ENCODE data around the gene IQSEC1. TPM values are rescaled to one million over a fixed set of nuclear protein-coding genes. Genes with fewer than 3 reads are reported as not detected.

Gene IQSEC1
- total RNA-seq, 1 donor from 2014 or later, result 34.2 TPM

DNA sequence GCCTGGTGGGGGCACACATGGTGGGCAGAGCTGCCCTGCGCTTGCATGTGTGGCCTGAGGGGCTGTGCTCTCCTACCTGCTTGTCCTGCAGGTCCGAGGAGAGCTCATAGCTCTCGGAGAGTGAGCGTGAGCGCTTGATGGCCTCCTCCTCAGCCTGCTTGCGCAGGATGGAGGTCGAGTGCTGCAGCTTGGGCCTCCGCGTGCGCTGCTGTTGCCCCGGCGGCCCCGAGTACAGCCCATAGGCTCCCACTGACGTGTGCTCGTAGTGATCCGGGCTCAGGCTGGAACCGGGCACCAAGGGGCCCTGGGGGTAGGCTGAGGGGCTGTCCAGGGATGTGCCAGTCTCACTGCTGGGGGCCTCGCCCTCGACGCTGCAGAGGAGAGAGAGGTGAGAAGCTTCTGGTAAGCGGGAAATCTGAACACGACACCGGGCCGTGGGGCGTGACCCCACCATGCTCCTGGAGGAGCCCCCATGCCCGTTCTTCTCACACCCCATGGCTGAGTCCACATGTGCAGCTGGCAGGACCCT lies 131.7 kb downstream of the IQSEC1 start:
- H3K4me1 Mint-ChIP-seq (ENCODE audit: low read depth), result peaks cover 4% of the 10 kb centered on the region
- H3K4me3 Mint-ChIP-seq (ENCODE audit: low read depth), result no peak overlapping the region
- TF ChIP-seq, protein P1, sequence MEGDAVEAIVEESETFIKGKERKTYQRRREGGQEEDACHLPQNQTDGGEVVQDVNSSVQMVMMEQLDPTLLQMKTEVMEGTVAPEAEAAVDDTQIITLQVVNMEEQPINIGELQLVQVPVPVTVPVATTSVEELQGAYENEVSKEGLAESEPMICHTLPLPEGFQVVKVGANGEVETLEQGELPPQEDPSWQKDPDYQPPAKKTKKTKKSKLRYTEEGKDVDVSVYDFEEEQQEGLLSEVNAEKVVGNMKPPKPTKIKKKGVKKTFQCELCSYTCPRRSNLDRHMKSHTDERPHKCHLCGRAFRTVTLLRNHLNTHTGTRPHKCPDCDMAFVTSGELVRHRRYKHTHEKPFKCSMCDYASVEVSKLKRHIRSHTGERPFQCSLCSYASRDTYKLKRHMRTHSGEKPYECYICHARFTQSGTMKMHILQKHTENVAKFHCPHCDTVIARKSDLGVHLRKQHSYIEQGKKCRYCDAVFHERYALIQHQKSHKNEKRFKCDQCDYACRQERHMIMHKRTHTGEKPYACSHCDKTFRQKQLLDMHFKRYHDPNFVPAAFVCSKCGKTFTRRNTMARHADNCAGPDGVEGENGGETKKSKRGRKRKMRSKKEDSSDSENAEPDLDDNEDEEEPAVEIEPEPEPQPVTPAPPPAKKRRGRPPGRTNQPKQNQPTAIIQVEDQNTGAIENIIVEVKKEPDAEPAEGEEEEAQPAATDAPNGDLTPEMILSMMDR (IDR thresholded peaks at IDR 0.05; ENCODE audit: unreplicated experiment), result no peak
- no peaks in the 10 kb centered on the region for H3K9me3 Mint-ChIP-seq (ENCODE audit: low read depth)
- no peak for DNase-seq (ENCODE audit: low spot score, unreplicated experiment)
- H3K27me3 Mint-ChIP-seq, result no peaks in the 10 kb centered on the region
- no peaks in the 10 kb centered on the region for H3K36me3 Mint-ChIP-seq (ENCODE audit: insufficient read depth)
- no peak overlapping the region for H3K27ac Mint-ChIP-seq

DNA sequence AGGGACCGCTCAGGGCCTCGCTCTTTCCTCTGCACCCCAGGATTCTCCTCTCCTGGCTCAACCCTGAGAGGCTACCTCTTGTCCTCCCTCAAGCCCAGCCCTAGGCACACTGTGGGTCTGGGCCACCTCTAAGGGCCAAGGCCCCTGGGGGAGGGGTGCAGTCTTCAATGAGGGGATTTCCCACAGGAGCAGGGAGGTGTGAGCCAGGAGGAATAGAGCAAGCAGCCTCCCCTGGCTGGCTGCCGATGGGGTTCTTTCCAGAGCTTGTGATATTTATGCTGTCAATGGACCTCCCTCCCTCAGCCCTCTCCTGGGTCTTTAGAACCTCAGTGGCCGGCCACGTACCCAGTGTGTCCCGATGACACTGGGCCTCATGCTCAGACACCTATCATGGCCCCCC lies 132.4 kb downstream of the IQSEC1 start:
- TF ChIP-seq, protein P1 (IDR thresholded peaks at IDR 0.05; ENCODE audit: unreplicated experiment), result no peak
- H3K27me3 Mint-ChIP-seq, result no peaks in the 10 kb centered on the region
- DNase-seq (ENCODE audit: low spot score, unreplicated experiment), result no peak
- no peaks in the 10 kb centered on the region for H3K9me3 Mint-ChIP-seq (ENCODE audit: low read depth)
- no peaks in the 10 kb centered on the region for H3K36me3 Mint-ChIP-seq (ENCODE audit: insufficient read depth)
- H3K4me3 Mint-ChIP-seq (ENCODE audit: low read depth), result no peak overlapping the region
- no peak overlapping the region for H3K27ac Mint-ChIP-seq
- peaks cover 4% of the 10 kb centered on the region for H3K4me1 Mint-ChIP-seq (ENCODE audit: low read depth)

DNA sequence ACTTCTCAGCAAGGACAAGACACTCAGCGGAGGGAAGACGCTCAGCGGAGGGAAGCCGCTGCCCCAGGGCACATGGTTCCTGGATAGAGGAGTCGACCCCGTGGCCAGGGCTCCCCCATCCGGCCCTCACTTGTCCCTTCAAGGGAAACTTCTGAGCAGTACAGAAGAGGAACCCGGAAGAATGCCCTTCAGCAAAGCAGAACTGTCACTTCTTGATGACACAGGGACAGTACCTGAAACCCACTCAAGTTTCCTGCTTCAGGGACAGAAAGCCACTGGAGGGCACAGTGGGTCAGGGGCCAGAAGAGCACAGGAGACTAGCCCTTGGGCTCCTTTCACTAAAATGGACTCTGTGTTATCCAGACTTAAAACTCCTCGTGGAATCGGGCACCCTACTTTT lies 134.1 kb downstream of the IQSEC1 start:
- H3K4me1 Mint-ChIP-seq (ENCODE audit: low read depth), result no peaks in the 10 kb centered on the region
- no peak for DNase-seq (ENCODE audit: low spot score, unreplicated experiment)
- H3K4me3 Mint-ChIP-seq (ENCODE audit: low read depth), result no peak overlapping the region
- TF ChIP-seq, protein P1 (IDR thresholded peaks at IDR 0.05; ENCODE audit: unreplicated experiment), result no peak
- no peaks in the 10 kb centered on the region for H3K9me3 Mint-ChIP-seq (ENCODE audit: low read depth)
- H3K36me3 Mint-ChIP-seq (ENCODE audit: insufficient read depth), result peaks cover 1% of the 10 kb centered on the region
- no peaks in the 10 kb centered on the region for H3K27me3 Mint-ChIP-seq
- no peak overlapping the region for H3K27ac Mint-ChIP-seq

DNA sequence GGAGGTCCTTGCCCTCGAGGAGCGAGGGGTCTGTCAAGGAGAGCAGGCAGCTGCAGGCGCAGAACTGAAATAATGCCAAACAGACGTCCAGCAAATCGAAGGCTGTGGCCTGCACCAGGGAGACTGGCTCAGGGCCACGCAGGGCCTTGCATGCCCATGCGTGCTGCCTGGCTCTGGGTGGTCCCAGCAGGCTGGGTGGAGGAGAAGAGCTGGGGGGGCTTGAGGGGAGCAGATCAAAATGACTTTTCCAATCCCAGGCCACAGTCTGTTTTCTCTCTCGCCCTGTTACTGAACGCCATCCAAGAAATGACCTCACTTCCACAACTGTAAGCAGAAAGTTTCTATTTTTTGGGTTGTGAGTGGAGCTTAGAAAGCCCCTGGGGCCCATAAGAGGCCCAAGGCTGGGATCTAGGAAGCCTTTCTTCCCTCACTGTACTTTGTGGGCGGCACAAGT lies 134.9 kb downstream of the IQSEC1 start:
- Mint-ChIP-seq H3K9me3 (ENCODE audit: low read depth) (no peaks in the 10 kb centered on the region), H3K4me1 (ENCODE audit: low read depth) (no peaks in the 10 kb centered on the region), H3K4me3 (ENCODE audit: low read depth) (no peak overlapping the region), H3K36me3 (ENCODE audit: insufficient read depth) (peaks cover 1% of the 10 kb centered on the region), H3K27ac (peak overlapping the region; percentile 37), H3K27me3 (no peaks in the 10 kb centered on the region)
- TF ChIP-seq, protein P1 (IDR thresholded peaks at IDR 0.05; ENCODE audit: unreplicated experiment), result no peak
- no peak for DNase-seq (ENCODE audit: low spot score, unreplicated experiment)

DNA sequence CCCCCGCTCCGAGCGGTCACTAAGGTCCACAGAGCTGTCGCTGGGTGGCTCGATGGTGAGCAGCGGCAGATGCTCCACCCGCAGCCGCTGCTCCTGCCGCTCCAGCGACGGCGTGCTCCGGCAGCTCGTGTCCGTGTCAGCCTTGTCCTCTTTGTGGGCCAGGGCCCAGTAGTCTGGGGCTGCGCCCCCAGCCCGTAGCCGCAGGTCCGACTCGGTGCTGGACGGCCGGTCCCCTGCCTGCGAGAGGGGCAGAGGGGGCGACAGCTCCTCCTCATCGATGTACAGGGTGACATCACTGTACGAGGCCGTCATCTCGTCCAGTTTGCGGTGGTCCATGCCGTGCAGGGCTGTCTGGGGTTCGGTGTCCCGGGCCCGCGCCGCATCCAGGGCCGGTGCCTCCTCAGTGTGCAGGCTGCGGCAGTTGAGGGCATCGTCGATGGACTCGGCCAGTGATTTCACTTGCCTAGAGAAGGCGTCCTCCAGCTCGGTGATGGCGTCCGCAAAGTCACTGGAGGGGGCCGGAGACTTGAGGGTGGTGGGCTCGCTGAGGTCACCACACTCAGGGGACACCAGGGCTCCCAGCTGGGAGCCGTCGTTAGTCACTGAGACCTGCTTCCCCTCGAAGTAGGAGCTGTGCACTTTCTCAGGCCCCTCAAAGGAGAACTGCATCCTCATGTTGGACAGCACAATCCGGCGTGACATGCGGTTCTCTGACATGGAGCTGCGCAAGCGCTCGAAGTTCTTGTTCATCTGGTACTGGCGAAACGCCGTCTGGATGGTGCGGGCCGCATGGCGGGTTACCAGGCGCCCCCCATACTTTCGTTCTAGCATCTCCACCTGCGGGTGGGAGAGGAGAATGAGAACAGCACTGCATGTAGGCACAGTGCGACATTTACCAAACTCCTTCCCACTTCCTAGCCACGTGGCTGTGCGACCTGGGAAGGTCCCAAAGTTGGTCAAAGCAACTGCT lies 137.1 kb downstream of the IQSEC1 start:
- Mint-ChIP-seq H3K36me3 (ENCODE audit: insufficient read depth) (peaks cover 1% of the 10 kb centered on the region), H3K4me1 (ENCODE audit: low read depth) (no peaks in the 10 kb centered on the region), H3K27me3 (no peaks in the 10 kb centered on the region), H3K9me3 (ENCODE audit: low read depth) (no peaks in the 10 kb centered on the region), H3K27ac (no peak overlapping the region), H3K4me3 (ENCODE audit: low read depth) (no peak overlapping the region)
- no peak for DNase-seq (ENCODE audit: low spot score, unreplicated experiment)
- TF ChIP-seq, protein P1 (IDR thresholded peaks at IDR 0.05; ENCODE audit: unreplicated experiment), result no peak
